GM12873 (cell line): ENCODE measurements around the gene MAT2A.

ENCODE experiments used
- TF ChIP-seq, protein P1 (sequence below): IDR thresholded peaks from 2 replicates; pipeline ENCODE4 v1.5.1; 2012; ENCODE audit warnings: low read depth, mild to moderate bottlenecking, moderate library complexity, low read length, control low read depth; ENCODE audit not compliant: insufficient read depth; ENCODE audit errors: missing control alignments

The MAT2A gene

DNA sequence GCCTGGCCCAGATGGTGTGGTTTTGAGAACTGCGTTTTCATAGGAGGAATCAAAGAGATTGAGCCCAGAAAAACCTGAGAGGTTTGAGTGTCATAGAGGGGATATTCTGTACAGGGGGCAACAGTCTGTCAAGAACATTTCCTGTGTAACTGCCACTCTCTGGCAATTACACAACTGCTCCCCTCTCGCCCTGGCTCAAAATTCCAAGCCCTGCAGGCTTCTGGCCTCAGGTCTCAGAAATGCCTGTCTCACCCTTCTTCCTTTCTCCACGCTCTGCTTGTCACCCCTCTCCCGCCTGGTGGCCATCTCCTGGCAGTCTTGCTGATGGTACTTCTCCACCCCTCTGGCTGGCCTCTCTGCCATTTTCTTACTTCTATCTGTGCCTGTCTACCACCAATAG is 49.3 kb downstream of the MAT2A start:
- TF ChIP-seq, protein P1, sequence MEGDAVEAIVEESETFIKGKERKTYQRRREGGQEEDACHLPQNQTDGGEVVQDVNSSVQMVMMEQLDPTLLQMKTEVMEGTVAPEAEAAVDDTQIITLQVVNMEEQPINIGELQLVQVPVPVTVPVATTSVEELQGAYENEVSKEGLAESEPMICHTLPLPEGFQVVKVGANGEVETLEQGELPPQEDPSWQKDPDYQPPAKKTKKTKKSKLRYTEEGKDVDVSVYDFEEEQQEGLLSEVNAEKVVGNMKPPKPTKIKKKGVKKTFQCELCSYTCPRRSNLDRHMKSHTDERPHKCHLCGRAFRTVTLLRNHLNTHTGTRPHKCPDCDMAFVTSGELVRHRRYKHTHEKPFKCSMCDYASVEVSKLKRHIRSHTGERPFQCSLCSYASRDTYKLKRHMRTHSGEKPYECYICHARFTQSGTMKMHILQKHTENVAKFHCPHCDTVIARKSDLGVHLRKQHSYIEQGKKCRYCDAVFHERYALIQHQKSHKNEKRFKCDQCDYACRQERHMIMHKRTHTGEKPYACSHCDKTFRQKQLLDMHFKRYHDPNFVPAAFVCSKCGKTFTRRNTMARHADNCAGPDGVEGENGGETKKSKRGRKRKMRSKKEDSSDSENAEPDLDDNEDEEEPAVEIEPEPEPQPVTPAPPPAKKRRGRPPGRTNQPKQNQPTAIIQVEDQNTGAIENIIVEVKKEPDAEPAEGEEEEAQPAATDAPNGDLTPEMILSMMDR = no peak

DNA sequence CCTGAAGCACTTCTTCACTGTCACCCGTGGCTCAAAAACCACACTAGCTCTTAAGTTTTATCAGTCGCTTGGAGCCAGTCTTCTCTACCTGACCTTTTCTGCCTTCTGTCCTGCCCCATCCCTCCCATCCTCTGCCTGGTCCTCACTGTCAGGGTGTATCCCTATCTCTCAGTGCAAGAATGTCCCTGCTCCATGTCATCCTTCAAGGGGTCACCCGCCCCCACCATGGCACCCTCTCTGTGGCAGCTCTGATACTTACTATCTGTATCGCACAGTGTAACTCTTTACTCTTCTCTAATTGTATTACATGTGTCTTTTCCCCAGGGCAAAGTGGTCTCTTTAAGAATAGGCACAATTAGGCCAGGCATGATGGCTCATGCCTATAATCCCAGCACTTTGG is 49.7 kb downstream of the MAT2A start:
- TF ChIP-seq, protein P1 = no peak

DNA sequence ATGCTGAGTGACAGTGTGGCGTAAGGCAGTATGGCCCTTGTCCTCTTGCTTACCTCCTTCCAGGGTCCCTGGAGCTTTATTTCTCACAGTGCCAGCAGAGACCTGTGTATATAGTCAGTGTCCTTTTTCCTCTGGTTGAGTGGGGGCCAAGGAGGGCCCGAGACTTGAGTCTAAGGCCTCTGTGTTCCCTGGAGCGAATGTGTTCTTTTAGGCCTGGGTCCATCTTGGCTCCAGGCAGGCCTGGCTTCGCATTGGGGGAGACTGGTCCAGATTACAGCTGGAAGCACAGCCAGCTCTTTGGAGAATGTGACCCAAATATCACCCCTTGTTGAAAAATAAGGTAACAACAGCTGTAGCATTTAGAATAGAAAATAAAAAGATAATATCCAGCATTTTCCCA is 50.2 kb downstream of the MAT2A start:
- TF ChIP-seq, protein P1 = no peak

DNA sequence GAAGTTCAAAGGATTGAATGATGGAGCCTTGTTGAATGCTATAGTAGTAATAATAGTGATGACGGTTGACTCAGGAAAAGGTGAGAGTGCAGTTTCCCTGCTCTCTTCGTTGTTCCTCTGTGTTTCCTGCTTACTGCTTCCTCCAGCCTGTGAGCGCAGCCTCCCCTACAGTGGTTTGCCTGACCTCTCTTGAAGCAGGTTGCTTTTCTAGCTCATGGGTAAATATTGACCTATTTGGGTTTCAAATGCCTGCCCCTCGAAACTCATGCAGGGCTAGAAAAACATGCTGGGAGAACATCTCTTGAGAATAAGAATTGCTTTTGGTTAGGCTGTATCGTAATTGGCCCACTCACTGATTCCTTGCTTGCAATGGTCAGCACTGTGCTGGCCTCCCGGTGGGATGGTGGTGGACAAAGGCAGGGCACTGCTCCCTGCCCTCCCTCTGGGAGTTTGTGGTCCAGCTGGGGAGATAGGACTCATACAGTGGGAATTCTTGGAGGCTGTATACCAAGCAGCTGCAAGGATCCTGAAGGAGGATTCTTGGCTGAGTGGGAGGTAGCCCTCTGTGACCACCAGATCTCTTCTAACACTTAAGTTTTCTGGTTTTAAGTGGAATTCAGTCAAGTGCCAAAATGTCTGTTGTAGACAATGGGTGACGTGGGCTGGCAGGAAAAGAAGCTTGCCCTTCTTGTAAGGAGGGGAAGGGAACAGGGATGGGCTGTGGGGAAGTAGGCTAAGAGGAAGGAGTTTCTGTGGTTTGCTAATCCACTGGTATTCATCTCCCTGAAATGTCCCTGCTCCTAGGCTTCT is 51.2 kb downstream of the MAT2A start:
- TF ChIP-seq, protein P1 = no peak

DNA sequence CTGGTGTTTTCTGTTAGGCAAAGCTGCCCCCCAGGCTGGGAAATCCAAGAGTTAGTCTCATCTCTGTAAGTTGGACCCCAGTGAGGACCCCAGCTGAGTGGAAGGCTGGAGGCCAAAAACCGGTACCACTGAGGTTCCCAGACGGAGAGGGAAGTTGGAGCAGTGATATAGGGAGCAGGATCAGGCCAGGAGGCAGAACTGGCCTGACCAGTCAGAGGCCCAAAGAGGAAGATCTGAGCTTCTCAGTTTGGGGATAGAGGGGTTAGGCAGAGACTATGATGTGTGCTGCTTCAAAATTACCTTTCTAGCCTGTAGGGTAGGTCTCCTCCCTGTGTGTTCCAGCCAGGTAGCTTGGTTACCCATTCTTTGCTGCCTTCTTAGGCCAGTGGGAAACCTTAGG is 52.0 kb downstream of the MAT2A start:
- TF ChIP-seq, protein P1 = no peak

DNA sequence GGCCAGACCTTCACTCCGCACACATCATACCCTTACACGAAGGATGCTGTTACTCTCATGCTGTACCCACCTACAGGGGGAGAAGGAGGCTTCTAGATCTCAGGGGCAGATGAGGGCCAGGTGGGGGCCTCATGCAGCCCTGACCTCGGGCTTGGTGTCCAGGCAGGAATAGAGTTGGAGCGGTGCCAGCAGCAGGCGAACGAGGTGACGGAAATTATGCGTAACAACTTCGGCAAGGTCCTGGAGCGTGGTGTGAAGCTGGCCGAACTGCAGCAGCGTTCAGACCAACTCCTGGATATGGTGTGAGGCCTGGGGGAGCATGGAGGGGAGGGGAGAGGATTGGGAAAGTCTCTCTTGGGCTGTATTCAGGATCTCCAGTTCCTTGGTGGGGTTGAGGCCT is 52.6 kb downstream of the MAT2A start:
- TF ChIP-seq, protein P1 = no peak

DNA sequence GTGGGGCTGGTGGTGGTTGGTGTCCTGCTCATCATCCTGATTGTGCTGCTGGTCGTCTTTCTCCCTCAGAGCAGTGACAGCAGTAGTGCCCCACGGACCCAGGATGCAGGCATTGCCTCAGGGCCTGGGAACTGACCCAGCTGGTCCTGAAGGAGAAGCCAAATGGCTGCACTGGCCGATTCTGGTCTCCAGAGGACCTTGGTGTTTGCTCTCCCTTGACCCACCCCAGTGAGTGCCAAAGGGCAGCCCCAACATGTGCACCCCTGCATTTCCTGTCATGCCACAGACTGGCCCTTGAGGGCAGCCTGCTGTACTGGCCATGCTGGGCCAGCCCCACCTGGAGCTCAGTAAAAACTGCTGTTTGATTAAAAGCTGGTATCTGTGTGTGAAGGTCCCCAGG is 54.1 kb downstream of the MAT2A start:
- TF ChIP-seq, protein P1 = no peak
